ENCODE measurements around the gene EDC4. TPM values are rescaled to one million over a fixed set of nuclear protein-coding genes. Genes with fewer than 3 reads are reported as not detected.

Gene EDC4
- total and polyA plus RNA-seq, 2 of the 8 experiments (the other 6 are each of a cell fraction or from before 2014, with no cell fraction given) = 58.5 to 72.7 TPM

GRCh38 chr16:67828651-67829050 lies 44.2 kb upstream of the EDC4 start (continued):
- no peak for TF ChIP-seq EP300 (IDR thresholded peaks at IDR 0.05; ENCODE audit: borderline replicate concordance in 1 of 2, low read depth in 2 of 2, low read length in 2 of 2)
- TF ChIP-seq TAF1 (IDR thresholded peaks at IDR 0.05; ENCODE audit: low read depth, low read length) = no peak
- TF ChIP-seq TCF12 (IDR thresholded peaks at IDR 0.05; ENCODE audit: low read depth, low read length) = no peak
- TF ChIP-seq ATF3 (IDR thresholded peaks at IDR 0.05; ENCODE audit: insufficient read depth, low read depth, low read length) = no peak

All from H1 (cell line).